Superior temporal gyrus (tissue), 1 donor: ENCODE measurements around the gene FPR2.
"Not testable (repeated sequence)": the region's sequence is repeated elsewhere in the genome, so short reads cannot be mapped to it uniquely, and the experiment has no call there.

ENCODE experiments used
- DNase-seq: peaks from one replicate; pipeline ENCODE4 v3.0.0-alpha.2; 2016; ENCODE audit errors: extremely low spot score

The FPR2 gene

DNA sequence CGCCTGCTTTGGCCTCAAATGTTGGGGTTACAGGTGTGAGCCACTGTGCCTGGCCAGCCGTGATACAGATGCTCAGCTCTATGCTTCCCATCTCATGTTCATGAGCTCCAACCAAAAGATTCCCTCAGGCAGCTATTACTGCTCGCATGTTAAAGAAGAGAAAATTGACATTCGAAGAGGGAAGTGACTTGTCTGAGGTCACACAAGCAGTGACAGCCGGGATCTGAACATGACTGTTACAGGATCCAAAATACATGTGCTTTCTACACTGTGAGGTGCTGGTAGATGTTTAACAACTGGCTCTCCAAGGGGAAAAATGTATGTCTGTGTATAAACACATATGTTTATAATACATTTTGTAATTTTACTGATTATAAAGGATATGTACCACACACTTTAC lies 20.6 kb upstream of the FPR2 start:
- DNase-seq, result no peak

DNA sequence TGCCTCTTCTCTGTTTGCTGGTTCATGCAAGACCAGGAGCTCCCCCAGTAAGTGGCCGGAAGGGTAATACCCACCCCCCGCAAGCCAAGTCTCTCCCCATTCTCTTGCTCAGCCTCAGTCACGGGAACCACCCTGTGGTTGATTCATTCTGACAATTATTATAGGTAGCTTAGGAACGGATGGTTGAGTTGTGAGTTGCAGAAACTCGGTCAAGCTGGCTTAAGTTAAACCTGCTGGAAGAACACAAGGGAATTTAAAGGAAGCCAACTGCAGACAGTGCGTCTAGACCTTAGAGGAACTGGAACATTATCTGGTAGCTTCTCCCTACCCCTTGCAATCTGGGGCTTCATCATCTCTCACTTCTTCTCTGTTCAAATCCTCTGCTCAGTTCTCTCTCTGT lies 18.2 kb upstream of the FPR2 start:
- DNase-seq, result no peak

DNA sequence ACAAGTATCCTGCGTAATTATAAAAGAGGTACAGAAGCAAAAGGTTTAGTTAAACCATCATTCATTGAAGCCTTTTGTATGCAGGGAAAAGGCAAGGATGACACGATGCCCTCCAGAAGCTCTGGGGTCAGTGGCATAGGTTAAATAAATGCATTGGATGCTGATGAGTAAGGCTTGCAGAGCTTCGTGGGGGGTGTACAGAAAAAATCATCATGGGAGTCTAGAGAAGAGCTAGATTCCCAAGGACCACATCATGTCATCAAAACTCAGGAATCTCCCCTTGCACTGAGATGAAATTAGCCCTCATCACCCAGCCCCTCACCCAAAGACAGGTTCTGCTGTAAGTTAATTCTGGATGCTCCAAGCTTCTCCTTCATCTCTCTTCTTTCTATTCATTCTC lies 17.6 kb upstream of the FPR2 start:
- DNase-seq, result no peak

DNA sequence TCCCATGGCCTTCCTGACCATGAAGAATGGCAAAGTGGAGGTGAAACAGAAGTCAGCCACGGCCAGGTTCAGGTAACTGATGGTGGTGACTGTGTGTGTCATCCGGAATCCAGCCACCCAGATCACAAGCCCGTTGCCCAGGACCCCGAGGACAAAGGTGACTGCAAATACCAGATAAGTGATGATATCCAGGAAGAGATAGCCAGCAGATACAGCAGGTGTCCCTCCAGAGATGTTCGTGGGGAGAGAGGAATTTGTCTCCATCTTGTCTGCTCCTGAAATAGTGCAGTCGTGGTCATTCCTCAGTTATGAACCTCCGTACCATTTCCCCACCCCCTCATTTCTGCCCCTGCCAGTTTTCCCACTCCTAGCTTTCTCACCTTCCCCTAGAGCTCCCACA lies 14.2 kb upstream of the FPR2 start:
- no peak for DNase-seq

DNA sequence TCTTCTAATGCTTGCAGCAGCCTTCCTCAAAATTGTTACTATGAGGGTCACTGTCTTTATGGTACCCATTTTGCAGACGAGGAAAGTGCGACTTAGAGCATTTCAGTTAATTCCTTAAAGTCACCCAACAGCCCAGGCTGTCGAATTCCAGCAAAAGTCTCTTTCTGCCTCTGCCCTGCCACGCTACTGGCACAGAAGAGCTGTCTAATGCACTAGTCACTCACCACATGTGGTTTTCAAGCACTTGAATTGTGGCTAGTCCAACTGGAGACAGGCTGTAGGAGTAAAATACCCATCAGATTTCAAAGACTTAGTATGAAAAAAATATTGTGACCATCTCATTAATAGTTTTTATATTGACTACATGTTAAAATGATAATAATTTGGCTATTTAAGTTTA lies 11.0 kb upstream of the FPR2 start:
- DNase-seq, result no peak

DNA sequence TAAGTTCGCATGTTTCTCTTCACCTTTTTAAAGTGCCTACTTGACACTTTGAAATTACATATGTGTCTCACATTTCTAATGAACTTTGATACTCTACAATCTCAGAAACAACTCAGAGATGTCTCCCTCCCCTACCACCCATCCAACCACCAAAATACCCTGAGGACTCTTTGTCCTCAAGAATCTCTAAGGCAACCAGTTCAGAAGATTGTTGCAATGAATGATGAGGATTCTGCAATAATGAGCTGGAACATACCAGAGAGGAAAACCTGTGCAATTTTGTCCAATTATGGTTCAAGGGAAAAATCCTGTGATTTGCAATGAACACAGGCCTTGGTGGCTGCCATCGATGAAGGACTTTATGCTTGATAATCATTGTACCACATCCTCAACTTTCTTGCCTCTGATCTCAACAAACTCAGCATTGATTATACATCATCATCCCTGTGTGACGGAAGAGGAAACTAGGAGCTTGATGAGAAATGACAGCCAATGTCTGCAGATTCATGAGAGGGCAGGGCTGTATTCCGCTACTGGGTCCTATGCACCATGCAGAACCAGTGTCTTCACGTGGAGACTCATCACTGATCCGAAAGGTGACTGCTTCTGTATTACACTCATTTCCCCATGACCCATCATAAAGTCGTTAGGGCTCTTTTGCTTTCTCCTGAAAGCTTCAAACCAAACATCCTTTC lies 10.4 kb upstream of the FPR2 start:
- no peak for DNase-seq

DNA sequence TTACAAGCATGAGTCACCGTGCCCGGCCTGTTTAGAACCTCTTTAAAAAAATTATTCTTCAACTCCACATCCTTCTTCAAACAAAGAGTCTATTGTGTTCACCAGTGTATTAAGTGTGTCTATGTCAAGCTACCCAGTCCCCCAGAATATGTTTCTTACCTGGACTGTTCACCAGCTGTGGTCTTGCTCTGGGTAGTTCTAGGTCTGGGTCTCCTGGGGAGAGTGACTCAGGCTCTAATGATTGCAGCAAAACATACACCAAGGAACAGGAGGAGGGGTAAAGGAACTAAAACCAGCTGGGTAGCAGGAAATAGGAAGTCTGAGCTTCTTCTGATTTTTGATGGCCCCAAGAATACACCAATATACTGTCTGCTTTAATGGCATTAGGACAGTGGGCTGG lies 9.3 kb upstream of the FPR2 start, which contains the start of gene FPR1:
Gene FPR1 (minus strand): TSS at position 224 of the 400 bp plus-strand sequence. CDS start 4,884 bp downstream, outside the sequence.
- DNase-seq, result peak; percentile 8

DNA sequence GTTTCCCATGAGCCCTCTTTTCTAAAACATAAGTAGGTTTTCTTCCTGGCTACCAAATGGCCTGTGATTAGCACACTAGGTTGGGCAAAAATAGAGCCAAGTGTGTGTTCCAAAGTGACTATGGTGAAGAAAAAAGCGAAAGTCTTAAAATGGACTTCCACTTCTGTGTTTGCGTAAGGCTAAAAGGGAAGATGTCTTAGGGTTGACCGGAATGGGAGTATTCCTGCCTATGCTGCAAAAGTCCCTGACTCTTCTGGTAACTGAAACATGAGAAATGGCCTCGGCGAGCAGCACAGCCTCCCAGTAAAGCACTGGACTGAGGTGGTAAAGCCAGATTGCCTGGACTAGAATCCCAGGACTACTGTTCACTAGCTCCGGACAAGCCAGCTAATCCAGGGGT lies 6.9 kb upstream of the FPR2 start:
- peak; percentile 17 for DNase-seq

DNA sequence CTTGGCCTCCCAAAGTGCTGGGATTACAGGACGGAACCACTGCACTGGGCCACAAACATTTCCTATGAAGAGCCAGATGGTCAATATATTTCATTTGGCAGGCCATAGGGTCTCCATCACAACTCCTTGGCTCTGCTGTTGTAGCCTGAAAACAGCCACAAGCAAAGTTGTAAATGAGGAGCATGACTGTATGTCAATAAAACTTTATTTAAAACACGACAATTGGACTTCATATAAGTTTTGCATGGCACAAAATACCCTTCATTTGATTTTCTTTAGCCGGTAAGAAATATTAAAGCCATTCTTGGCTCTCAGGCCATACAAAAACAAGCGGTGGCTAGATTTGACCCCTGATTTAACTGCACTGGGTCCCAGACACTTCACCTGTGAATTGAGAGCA lies 6.2 kb upstream of the FPR2 start:
- no peak for DNase-seq

DNA sequence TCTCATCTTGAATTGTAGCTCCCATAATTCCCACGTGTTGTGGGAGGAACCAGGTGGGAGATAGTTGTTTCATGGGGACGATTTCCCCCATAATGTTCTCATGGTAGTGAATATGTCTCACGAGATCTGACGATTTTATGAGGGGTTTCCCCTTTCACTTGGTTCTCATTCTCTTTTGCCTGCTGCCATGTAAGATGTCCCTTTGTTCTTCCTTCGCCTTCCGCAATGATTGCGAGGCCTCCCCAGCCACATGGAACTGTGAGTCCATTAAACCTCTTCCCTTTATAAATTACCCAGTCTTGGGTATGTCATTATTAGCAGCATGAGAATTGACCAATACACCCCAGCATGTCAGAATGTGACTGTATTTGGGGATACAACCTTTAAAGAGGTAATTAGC lies 5.4 kb upstream of the FPR2 start:
- no peak for DNase-seq

DNA sequence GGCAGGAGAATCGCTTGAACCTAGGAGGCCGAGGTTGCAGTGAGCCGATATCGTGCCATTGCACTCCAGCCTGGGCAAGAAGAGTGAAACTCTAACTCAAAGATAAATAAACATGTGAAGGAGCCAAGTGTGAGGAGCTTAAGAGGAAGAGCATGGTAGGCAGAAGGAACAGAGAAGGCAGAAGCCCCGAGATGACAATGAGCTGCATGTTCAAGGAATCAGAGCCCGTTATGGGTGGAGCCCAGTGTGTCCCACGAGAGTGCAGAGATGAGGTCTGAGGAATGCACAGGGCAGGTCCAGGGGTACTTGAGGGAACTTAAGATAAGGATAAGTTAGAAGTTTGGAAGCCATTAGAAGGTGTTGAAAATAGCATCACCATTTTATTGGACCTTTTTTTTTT lies 716 bp downstream of the FPR2 start:
- no peak for DNase-seq

DNA sequence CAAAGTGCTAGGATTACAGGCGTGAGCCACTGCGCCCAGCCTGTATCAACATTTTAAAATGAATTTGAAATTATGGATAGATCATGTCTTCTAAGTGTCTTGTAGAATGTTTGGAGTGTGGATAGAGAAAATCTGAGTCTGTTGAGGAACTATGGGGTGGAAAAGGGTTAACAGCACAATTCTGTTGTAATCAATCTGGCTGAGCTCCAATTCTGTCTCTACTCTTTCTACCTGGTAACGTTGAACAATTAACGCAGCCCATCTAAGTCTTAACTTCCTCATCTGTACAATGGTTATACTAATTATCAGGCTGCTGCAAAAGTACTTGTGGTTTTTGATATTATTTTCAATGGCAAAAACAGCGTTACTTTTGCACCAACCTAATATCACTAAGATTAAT lies 4.1 kb downstream of the FPR2 start:
- DNase-seq, result no peak

DNA sequence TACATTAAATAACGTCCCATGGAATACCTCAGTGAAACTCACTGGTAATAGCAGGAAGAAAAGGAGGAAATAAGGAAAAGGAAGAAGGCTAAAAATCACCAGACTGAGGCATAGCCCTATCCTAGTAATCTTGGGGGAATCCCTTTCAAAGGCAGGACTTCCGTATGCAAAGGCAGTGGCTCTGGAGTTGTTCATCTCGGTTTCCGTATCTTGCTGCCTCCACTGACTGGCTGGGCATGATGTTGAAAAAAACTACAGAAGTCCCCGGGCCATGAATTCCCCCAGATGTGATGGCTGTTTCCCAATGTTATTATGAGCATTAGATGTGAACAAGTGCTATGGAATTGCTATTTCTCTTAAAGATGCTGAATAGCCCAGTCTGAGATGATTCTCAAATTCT lies 5.5 kb downstream of the FPR2 start:
- DNase-seq, result no peak

DNA sequence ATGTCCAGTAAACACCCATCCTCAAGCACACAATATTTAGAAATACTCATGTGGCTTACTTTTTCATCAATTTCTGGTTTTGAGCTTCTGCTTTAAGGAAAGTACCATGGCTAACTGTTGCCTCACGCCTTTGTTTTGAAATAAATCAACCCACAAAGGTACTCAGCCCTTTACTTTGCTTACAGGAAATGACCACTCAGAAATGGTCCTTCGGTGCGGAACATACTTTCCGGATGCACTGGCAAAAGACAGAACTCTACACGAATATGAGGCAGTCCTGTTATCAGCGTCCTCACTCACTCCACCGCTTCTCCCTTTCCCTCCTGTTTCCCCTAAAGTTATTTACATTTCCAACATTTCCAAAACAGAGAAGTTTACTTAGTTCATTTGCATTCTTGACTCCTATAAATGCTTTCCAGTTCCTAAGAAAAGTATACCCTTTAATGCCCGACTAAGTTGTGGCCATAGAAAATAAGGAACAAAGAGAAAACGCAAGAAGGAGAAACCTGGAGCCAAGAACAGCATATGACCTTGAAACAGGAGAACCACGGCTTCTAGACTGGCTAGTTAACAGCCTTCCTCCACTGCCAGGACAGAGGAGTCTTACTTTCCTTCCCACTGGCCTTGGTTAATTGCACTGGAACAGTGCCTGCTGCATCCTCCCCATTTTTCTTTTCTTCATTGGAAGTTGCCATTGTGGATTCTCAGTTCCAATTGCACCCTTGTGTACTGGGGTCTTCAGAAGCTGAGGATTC lies 10.6 kb downstream of the FPR2 start:
- no peak for DNase-seq

DNA sequence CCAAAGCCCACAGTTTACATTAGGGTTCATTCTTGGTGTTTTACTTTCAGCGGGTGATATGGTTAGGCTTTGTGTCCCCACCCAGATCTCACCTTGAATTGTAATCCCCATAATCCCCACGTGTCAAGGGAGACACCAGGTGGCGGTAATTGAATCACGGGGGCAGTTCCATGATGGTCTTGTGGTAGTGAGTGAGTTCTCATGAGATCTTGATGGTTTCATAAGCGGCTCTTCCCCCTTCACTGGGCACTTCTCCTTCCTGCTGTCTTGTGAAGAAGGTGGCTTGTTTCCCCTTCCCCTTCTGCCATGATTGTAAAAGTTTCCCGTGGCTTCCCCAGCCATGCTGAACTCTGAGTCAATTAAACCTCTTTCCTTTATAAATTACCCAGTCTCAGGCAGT lies 12.0 kb downstream of the FPR2 start:
- no peak for DNase-seq

DNA sequence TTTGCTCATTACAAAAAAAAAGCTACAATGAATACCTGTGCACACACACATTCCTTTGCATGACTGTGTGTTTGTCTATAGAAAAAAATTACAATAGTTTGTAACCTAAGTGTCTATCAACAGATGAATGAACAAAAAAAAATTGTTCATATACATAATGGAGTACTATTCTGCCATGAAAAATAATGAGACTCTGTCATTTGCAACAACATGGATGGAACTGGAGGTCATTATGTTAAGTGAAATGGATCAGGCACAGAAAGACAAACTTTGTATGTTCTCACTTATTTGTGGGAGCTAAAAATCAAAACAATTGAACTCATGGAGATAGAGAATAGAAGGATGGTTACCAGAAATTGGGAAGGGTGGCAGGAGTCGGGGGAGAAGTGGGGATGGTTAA lies 15.6 kb downstream of the FPR2 start:
- not testable (repeated sequence) for DNase-seq

DNA sequence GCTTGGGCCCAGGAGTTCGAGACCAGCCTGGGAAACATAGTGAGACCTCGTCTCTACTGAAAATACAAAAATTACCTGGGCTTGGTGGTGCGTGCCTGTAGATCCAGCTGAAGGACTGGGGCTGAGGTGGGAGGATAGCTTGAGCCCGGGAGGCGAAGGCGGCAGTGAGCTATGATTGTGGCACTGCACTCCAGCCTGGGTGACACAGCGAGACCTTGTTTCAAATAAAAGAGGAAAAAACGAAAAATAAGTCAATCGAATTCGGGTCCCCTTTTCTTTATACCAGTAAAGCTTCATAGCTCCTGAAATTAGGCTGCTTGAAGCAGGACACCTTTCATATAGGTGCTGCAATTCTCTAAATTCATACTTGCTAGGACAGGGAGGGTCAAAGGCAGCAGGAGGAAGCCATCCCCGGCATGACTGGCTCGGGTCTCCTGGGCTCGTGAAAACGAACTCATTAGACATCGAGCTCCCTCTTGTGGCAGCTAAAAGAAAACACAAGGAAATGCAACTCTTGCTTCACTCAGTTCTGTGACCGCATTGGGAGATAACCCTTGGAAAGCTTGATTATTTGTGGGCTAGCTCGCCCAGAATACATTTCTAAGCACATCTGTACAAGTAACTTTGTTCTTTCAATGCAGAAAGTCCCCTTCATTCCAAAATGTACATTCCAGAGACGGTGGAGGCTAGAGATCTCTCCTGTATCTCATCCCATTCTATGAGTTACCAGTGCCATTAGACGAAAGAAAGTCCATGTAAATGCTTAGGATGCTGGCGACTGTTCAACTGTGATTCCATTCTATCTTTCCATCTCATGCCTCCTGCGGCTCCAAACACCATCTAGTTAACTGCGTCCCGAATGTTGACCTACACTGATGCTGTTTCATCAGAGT lies 16.8 kb downstream of the FPR2 start:
- DNase-seq, result peak; percentile 93

DNA sequence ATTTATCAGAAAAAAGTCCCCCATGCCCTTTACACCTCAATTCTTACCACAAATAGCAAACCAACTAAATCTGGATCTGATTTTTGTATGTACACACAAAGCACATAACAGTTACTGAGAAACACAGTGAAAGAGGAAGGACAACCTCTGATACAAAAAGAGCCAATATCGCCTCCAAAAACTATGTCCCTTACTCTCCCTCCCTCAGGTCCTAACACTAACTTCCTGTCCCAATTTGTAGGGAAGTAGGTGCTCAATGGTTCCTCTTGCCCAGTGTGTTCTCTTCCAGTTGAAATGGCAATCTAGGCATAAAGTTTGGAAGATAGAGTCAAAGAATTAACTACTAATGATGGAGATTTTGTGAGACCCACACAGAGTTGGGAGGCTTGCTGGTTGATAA lies 18.2 kb downstream of the FPR2 start:
- no peak for DNase-seq

DNA sequence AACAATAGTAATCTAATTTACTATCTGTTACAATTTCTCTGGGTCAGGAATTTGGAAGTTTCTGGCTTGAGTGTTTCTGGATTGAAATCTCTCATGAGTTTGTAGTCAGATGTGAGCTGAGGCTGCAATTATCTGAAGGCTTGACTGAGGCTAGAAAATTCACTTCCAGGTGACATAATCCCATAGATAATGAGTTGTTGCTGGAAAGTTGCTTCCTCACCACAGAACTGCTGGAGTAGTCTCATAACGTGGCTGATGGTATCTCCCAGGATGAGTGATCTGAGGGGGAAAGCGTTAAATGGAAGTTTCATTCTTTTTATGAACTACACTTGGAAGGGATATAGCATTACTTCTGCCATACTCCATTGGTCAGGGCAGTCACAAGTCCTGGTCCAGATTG lies 18.7 kb downstream of the FPR2 start:
- DNase-seq, result no peak

DNA sequence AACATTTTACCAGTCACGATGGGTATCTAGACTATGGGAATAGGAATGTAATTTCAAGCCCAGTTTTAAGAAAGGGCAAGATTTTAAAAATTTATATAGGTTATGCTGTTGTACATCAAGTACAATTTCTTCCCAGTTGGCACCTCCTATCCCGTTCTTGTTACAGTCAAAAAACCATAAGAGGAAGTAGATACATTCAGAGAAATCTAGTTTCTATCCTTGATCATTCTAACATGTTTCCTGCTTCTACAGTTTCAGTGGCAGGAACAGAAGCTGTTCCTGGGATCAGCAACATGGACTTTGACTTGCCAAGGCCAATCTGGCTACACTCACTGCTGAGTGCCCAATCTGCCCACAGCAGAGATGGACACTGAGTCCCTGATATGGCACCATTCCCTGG lies 19.3 kb downstream of the FPR2 start:
- DNase-seq, result no peak

DNA sequence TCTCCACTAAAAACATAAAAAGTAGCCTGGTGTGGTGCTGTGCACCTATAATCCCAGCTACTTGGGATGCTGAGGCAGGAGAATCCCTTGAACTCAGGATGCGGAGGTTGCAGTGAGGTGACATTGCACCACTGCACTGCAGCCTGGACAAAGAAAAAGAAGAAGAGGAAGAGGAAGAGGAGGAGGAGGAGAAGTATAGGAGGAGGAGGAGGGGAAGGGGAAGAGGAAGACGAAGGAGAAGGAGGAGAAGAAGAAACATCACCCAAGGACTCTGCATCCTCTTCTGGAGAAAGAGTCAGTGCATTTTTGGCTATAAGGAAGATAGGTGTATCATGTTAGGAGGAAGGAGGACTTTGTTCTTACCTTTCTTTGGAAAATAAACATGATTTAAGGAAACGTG lies 21.0 kb downstream of the FPR2 start:
- no peak for DNase-seq

DNA sequence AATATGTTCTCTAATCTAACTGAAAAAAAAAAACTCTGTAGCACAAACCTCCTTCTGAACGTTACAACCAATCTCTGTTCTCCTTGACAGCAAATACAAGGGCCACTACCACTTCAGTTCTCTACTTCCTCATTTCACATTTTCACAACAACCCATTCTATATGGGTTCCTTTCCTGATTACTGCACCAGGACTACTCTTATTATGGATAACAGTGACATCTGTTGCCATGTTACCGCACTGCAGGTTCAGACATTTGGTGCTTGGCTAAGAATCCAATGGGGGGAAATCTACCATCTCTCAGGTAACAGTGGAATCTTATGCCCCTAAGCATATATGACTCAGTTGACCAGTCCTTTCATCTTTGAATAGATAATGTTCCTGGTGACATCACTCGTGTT lies 22.4 kb downstream of the FPR2 start:
- DNase-seq, result no peak
